Peyer's patch (tissue), 4 donors: ENCODE measurements around the gene B3GALT5.

Source experiments
- CTCF ChIP-seq, 6 experiments: fragments of 450-650 bp in 4 of 6; fragments of 200-600 bp in 2 of 6; sonication (generic) in 1 of 6; IDR thresholded peaks; one replicate each; pipeline ENCODE4 v1.5.1; 2017 to 2019; ENCODE audit warnings: antibody characterized with exemption in 6 of 6, mild to moderate bottlenecking in 3 of 6, moderate library complexity in 1 of 6
- POLR2A ChIP-seq, 2 donors: fragments of 450-650 bp; IDR thresholded peaks; one replicate each; pipeline ENCODE4 v1.5.1; 2017; ENCODE audit warnings: antibody characterized with exemption in 2 of 2, mild to moderate bottlenecking in 2 of 2, moderate library complexity in 2 of 2

- TF ChIP-seq CTCF (IDR thresholded peaks at IDR 0.05): no peak
- no peak for TF ChIP-seq POLR2A (IDR thresholded peaks at IDR 0.05)
Measured at GRCh38 chr21:39582749-39583148, 30.0 kb upstream of the B3GALT5 start.
